ENCODE data around the gene PLA2G2E. TPM values are rescaled to one million over a fixed set of nuclear protein-coding genes. Genes with fewer than 3 reads are reported as not detected.

PLA2G2E gene
- total and polyA plus RNA-seq, 2 donors (not counting 1 experiment from before 2014, with no cell fraction given) = not detected

DNA sequence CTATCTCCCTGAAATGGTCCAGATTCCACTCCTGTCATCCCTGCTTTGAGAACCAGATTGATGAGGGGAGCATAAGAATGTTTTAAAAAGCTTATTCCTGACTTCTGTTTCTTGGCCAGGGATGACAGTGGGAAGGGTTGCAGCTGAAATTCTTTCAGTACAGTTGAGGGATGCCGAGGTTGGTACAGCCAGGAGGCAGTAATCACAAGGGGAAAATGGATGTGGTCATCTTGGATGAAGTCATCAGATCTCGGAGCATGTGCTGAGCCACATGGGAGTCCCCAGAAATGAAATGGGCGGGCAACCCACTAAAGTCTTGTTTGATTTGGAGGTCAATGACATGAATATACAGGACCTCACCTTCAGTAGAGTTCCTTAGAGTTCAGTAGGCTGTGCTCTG, 18.7 kb upstream of the PLA2G2E start:
- no peaks in the 10 kb centered on the region for H3K79me2 ChIP-seq (ENCODE audit: control insufficient read depth, insufficient read depth, low read length)
- TF ChIP-seq EZH2 (IDR thresholded peaks at IDR 0.05; ENCODE audit: low read length, missing control alignments) = no peak
- TF ChIP-seq, protein P1, sequence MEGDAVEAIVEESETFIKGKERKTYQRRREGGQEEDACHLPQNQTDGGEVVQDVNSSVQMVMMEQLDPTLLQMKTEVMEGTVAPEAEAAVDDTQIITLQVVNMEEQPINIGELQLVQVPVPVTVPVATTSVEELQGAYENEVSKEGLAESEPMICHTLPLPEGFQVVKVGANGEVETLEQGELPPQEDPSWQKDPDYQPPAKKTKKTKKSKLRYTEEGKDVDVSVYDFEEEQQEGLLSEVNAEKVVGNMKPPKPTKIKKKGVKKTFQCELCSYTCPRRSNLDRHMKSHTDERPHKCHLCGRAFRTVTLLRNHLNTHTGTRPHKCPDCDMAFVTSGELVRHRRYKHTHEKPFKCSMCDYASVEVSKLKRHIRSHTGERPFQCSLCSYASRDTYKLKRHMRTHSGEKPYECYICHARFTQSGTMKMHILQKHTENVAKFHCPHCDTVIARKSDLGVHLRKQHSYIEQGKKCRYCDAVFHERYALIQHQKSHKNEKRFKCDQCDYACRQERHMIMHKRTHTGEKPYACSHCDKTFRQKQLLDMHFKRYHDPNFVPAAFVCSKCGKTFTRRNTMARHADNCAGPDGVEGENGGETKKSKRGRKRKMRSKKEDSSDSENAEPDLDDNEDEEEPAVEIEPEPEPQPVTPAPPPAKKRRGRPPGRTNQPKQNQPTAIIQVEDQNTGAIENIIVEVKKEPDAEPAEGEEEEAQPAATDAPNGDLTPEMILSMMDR (conservative IDR thresholded peaks at IDR 0.05 in 1 of 2, IDR thresholded peaks at IDR 0.05 in 1 of 2; ENCODE audit: low read depth in 1 of 2, low read length in 2 of 2) = no peak
- H3K4me2 ChIP-seq (ENCODE audit: extremely low read depth, insufficient read depth, low read length) = no peak overlapping the region
- H3K4me1 ChIP-seq (ENCODE audit: control insufficient read depth, extremely low read depth, insufficient read depth, low read length) = no peaks in the 10 kb centered on the region
- H3K27me3 ChIP-seq (ENCODE audit: control insufficient read depth, insufficient read depth, low read length) = peaks cover 4% of the 10 kb centered on the region
- H3K27ac ChIP-seq (ENCODE audit: insufficient read depth, low read length) = no peak overlapping the region
- H3K9me3 ChIP-seq (ENCODE audit: control insufficient read depth, insufficient read depth, low read depth, low read length) = no peaks in the 10 kb centered on the region
- H3K36me3 ChIP-seq (ENCODE audit: control insufficient read depth, insufficient read depth, low read length) = no peaks in the 10 kb centered on the region
- no peak for DNase-seq (ENCODE audit: low read depth in 2 of 2)
- no peak overlapping the region for H2AFZ ChIP-seq (ENCODE audit: low read length)
- no peak overlapping the region for H3K9ac ChIP-seq (ENCODE audit: insufficient read depth, low read length)
- no peak overlapping the region for H3K4me3 ChIP-seq (replicated peaks in 1 of 4; ENCODE audit: control extremely low read depth in 1 of 4, insufficient read depth in 1 of 4, low read depth in 3 of 4, low read length in 4 of 4)
- no peaks in the 10 kb centered on the region for H4K20me1 ChIP-seq (ENCODE audit: control insufficient read depth, extremely low read depth, insufficient read depth, low read length)

DNA sequence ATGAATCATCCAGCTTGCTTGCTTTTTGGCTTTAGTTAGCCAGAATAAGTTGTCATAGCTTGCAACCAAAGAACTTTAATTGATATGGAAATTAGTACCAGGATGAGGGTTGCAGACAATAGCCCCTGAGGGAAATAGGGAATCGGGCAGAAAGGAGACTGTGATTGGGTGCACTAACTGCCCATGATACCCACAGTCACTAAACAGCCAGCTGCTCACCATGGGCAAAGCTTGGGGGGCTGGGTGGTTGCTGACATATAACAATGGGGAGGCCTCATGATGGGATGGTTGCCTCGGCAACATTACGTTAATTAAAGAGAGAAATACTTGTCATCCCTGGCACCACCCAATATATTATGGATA, 17.8 kb upstream of the PLA2G2E start:
- Histone ChIP-seq H3K9ac (ENCODE audit: insufficient read depth, low read length) (no peak overlapping the region), H3K4me1 (ENCODE audit: control insufficient read depth, extremely low read depth, insufficient read depth, low read length) (no peaks in the 10 kb centered on the region), H3K27ac (ENCODE audit: insufficient read depth, low read length) (no peak overlapping the region), H3K4me2 (ENCODE audit: extremely low read depth, insufficient read depth, low read length) (no peak overlapping the region), H3K4me3 (replicated peaks in 1 of 4; ENCODE audit: control extremely low read depth in 1 of 4, insufficient read depth in 1 of 4, low read depth in 3 of 4, low read length in 4 of 4) (no peak overlapping the region), H3K9me3 (ENCODE audit: control insufficient read depth, insufficient read depth, low read depth, low read length) (no peaks in the 10 kb centered on the region), H4K20me1 (ENCODE audit: control insufficient read depth, extremely low read depth, insufficient read depth, low read length) (no peaks in the 10 kb centered on the region), H2AFZ (ENCODE audit: low read length) (no peak overlapping the region), H3K79me2 (ENCODE audit: control insufficient read depth, insufficient read depth, low read length) (no peaks in the 10 kb centered on the region), H3K36me3 (ENCODE audit: control insufficient read depth, insufficient read depth, low read length) (no peaks in the 10 kb centered on the region), H3K27me3 (ENCODE audit: control insufficient read depth, insufficient read depth, low read length) (peaks cover 4% of the 10 kb centered on the region)
- no peak for DNase-seq (ENCODE audit: low read depth in 2 of 2)
- TF ChIP-seq, protein P1 (conservative IDR thresholded peaks at IDR 0.05 in 1 of 2, IDR thresholded peaks at IDR 0.05 in 1 of 2; ENCODE audit: low read depth in 1 of 2, low read length in 2 of 2) = no peak
- no peak for TF ChIP-seq EZH2 (IDR thresholded peaks at IDR 0.05; ENCODE audit: low read length, missing control alignments)

DNA sequence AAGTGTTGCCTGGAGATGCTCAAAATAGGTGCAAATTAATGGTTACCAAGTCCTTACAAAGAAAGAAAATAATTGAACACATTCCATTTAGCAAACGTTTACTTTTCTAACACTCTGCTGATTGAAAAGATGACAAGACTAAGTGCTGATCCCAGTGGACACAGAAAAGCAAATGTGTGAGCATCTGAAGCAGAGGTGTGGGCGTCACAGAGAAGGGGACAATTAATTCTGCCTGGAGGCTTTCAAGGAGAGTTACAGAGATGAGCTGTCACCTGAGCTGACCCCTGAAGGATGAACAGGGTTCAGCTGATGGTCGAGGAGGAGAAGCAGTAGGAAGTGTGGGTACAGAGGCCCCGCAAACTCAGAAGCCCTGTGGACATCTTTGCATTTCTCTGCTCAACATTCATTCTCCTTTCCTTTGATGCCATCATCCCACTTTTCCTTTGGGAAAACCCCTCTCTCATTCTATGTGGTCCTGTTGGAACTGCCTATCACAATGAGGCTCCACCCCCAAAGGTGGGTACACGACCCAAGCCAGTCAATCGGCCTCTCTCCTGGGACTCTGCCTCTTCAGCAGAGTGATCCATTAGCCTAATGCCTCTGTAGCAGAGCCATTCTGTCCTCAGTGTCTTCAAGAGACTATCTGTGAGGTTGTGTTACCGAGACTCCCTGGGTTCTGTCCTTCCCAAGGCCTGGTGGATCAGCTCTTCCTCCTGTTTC, 17.2 kb upstream of the PLA2G2E start:
- Histone ChIP-seq H3K27me3 (ENCODE audit: control insufficient read depth, insufficient read depth, low read length) (peaks cover under 1% of the 10 kb centered on the region), H3K4me2 (ENCODE audit: extremely low read depth, insufficient read depth, low read length) (no peak overlapping the region), H3K9ac (ENCODE audit: insufficient read depth, low read length) (no peak overlapping the region), H3K79me2 (ENCODE audit: control insufficient read depth, insufficient read depth, low read length) (no peaks in the 10 kb centered on the region), H4K20me1 (ENCODE audit: control insufficient read depth, extremely low read depth, insufficient read depth, low read length) (no peaks in the 10 kb centered on the region), H3K36me3 (ENCODE audit: control insufficient read depth, insufficient read depth, low read length) (no peaks in the 10 kb centered on the region), H3K27ac (ENCODE audit: insufficient read depth, low read length) (no peak overlapping the region), H3K4me1 (ENCODE audit: control insufficient read depth, extremely low read depth, insufficient read depth, low read length) (no peaks in the 10 kb centered on the region), H3K9me3 (ENCODE audit: control insufficient read depth, insufficient read depth, low read depth, low read length) (no peaks in the 10 kb centered on the region), H3K4me3 (replicated peaks in 1 of 4; ENCODE audit: control extremely low read depth in 1 of 4, insufficient read depth in 1 of 4, low read depth in 3 of 4, low read length in 4 of 4) (no peak overlapping the region), H2AFZ (ENCODE audit: low read length) (no peak overlapping the region)
- no peak for DNase-seq (ENCODE audit: low read depth in 2 of 2)
- no peak for TF ChIP-seq EZH2 (IDR thresholded peaks at IDR 0.05; ENCODE audit: low read length, missing control alignments)
- TF ChIP-seq, protein P1 (conservative IDR thresholded peaks at IDR 0.05 in 1 of 2, IDR thresholded peaks at IDR 0.05 in 1 of 2; ENCODE audit: low read depth in 1 of 2, low read length in 2 of 2) = no peak
